GM13977 (cell line): ENCODE results near the gene CIDEA.
A peak's percentile ranks its signal among the peaks of the same experiment; 100 is the strongest.

Experiments used
- DNase-seq: peaks from one replicate; pipeline ENCODE4 v3.0.0; 2012; ENCODE audit warnings: low spot score
- in situ Hi-C: fragments of 300-500 bp; cut with MboI; formaldehyde crosslinking; loops from one replicate; pipeline ENCODE4 v1.12.0; 2022; ENCODE audit warnings: low sequenced_read_pairs, low pct_unique_long_range_greater_than_20kb, mixed read lengths, inconsistent platforms; ENCODE audit not compliant: unreplicated experiment
- TF ChIP-seq, protein P1 (sequence below): IDR thresholded peaks from 2 replicates; pipeline ENCODE4 v1.5.1; 2012; ENCODE audit warnings: mild to moderate bottlenecking, control low read depth; ENCODE audit not compliant: insufficient read depth; ENCODE audit errors: extremely low read depth, missing control alignments

CIDEA gene

DNA sequence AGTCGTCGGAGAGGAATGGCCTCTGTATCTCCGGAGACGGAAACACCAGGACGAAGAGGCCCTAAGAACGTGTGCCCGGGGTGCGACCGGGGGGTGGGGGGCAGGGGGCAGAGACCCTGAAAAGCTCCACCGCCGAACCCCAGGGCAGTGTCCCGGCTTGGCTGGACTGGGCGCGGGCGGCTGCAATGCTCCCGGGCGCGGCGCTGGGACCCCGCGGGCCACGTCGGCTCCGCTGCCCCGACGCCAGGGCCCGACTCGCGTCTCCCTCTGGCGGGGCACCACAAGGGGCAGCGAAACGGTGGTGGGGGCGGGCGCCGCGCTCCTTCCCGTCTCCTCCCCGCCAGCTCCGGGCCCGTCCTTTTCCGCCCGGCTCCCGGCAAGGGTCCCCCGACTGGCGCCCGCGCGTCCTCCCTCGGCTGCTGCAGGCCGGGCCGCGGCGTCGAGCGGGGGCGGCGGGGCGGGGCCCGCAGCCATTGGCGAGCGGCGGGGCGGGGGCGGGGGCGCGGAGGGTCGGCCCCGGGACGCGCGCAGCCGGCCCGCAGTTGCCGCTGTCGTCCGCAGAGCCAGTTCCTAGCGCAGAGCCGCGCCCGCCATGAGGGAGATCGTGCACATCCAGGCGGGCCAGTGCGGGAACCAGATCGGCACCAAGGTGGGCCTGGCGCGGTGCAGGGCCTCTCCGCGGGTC lies 53.7 kb downstream of the CIDEA start, which contains the start of gene TUBB6:
Gene TUBB6 (plus strand): TSS at position 541 of the 685 bp plus-strand sequence. CDS start 52 bp downstream, at position 593.
- TF ChIP-seq, protein P1, sequence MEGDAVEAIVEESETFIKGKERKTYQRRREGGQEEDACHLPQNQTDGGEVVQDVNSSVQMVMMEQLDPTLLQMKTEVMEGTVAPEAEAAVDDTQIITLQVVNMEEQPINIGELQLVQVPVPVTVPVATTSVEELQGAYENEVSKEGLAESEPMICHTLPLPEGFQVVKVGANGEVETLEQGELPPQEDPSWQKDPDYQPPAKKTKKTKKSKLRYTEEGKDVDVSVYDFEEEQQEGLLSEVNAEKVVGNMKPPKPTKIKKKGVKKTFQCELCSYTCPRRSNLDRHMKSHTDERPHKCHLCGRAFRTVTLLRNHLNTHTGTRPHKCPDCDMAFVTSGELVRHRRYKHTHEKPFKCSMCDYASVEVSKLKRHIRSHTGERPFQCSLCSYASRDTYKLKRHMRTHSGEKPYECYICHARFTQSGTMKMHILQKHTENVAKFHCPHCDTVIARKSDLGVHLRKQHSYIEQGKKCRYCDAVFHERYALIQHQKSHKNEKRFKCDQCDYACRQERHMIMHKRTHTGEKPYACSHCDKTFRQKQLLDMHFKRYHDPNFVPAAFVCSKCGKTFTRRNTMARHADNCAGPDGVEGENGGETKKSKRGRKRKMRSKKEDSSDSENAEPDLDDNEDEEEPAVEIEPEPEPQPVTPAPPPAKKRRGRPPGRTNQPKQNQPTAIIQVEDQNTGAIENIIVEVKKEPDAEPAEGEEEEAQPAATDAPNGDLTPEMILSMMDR, result no peak
- in situ Hi-C loops, result no loop called here

DNA sequence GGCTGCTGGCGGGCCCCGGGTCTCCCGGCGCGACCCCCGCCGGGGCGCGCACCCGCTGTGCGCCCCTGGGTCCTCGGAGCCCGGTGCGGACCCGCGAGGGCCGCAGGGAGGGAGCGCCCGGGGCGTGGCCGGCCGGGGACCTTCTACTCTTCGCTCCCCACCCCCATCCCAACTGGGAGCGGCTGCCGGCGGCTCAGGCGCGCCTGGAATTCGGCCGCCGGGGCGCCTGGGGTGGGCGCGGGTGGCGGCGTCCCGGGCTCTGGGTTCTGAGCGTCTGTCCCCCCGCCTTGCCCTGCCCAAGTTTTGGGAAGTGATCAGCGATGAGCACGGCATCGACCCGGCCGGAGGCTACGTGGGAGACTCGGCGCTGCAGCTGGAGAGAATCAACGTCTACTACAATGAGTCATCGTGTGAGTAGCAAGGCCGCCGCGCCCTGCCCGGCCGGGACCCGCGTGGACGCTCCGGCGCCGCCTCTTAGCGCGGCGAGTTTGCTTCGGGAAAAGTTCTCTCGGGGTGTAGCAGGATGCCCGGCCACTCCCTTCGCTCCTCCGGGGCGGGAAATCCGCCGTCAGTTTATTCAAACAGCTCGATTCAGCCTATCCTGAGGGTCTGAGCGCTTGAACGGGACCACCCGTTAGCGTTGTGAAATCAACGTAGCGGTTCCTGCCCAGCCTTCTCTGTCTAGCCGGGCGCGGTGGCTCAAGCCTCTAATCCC lies 54.4 kb downstream of the CIDEA start:
- peak; percentile 84 for DNase-seq
- in situ Hi-C loops, result no loop called here
- TF ChIP-seq, protein P1, result no peak

More for the DNA sequence above, 53.7 kb downstream of the CIDEA start, which contains the start of gene TUBB6:
- peak; percentile 95 for DNase-seq

DNA sequence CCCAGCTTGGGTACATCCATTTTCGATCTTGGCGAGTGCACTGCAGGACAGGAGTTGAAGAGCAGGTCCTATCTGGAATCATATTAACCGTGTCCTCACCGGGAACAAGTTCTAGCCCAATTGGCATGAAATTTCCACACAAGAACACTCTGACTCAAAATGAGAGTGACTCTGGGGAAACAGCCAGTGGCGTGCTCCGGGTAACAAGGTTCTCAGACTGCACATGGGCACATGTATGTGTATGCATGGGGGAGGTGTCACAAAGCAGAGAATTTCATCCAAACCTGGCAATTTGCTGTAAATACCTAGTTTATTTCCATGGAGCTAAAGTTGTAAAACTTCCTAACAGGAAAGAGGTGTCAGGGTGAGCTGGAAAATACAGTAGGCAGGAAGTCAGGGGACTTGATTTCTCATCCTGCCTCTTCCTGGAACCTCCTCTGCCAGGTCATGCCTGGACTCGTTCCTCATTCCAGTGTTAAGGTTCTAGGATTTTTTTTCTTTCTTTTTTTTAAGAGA lies 55.6 kb downstream of the CIDEA start:
- TF ChIP-seq, protein P1, result no peak
- in situ Hi-C loops, result no loop called here
- DNase-seq, result no peak

DNA sequence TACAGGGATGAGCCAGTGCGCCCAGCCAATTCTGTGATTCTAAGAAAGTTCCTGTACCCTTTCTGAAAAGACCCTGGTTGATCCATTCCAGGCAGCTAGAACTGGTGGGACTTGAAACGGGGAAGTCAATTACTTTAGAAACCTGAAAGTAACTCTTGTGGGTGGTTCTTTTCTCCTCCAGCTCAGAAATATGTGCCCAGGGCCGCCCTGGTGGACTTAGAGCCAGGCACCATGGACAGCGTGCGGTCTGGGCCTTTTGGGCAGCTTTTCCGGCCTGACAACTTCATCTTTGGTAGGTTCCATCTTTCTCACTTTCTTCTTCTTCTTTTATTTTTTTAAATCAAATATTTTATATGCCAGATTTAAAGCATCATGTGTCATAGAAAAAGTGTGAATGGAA lies 56.6 kb downstream of the CIDEA start:
- TF ChIP-seq, protein P1, result no peak
- no peak for DNase-seq
- in situ Hi-C loops, result no loop called here

DNA sequence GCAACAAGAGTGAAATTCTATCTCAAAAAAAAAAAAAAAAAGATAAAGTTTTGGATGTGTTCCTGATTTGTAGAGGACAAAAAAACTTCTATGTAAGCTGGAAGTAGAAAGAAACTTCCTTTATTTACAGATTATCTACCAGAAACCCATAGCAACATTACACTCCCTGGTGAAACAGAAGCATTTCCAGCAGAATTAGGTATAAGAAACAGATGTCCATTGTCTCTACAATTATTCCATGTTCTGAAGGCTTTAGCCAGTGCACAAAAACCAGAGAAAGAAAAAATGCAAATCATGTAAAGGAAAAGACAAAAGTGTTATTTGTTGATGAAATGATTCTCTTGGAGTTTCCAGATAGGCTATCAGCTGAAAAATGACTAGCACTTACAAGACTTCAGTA lies 58.8 kb downstream of the CIDEA start:
- TF ChIP-seq, protein P1, result no peak
- in situ Hi-C loops, result no loop called here
- DNase-seq, result no peak

DNA sequence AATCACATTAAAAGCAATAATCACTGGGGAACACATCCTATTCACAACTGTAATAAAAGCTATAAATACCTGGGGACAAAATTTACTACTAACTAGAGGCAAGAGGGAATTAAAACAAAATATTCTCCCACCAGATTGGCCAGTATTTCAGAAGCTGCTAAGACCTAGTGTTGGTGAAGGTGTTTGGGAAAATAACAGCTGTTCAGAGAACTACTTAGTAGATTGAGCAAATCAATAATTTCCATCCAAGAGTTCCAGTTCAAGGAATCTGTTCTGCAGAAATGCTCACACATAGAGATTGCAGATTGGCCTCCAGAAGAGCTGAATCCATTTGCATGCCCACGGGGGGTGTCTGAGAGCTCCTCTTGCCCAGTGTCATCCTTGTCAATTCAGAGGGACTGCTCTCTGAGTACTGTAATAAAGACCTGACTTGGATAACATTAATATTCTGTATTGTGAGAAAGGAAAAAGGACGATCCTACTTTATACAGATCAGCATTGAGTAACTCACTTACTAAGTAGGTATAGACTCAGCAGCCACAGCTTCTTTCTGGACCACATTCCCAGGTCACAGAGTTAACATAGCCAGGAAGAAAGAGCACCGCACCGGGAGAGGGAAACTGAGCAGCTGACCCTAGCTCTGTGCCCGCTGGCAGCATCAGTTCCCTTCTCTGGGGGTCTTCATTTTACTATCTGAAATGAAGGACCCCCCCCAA lies 59.5 kb downstream of the CIDEA start:
- TF ChIP-seq, protein P1, result no peak
- DNase-seq, result no peak
- in situ Hi-C loops, result no loop called here
